Keratinocyte (primary cell): ENCODE measurements around the gene ASTN1. TPM values are rescaled to one million over a fixed set of nuclear protein-coding genes. Genes with fewer than 3 reads are reported as not detected.

Experiments
- DNase-seq: peaks from one replicate; pipeline ENCODE4 v3.0.0-alpha.2; 2011; ENCODE audit warnings: low read depth, missing footprints, low spot score
- FAIRE-seq: peaks from 2 replicates; lab custom pipeline; 2011; peaks lifted over from hg19 to GRCh38; lab: Jason Lieb, UNC
- H2AFZ ChIP-seq: 2 replicates; pipeline ENCODE4 v1.6.0; 2012; ENCODE audit warnings: low read length, control low read depth, inconsistent platforms; ENCODE audit not compliant: control insufficient read depth
- H3K27ac ChIP-seq: 2 replicates; pipeline ENCODE4 v1.5.1; 2011; ENCODE audit warnings: low read length; ENCODE audit not compliant: control insufficient read depth, insufficient read depth
- H3K27me3 ChIP-seq: 3 replicates; pipeline ENCODE4 v1.6.0; 2011; ENCODE audit warnings: low read length; ENCODE audit not compliant: control insufficient read depth, insufficient read depth; ENCODE audit errors: extremely low read depth
- H3K36me3 ChIP-seq, 2 experiments: 2 replicates in 1 of 2; 3 replicates in 1 of 2; pipeline ENCODE4 v1.5.1; 2011; ENCODE audit warnings: low read length in 2 of 2, mild to moderate bottlenecking in 1 of 2; ENCODE audit not compliant: control insufficient read depth in 2 of 2, insufficient read depth in 2 of 2; ENCODE audit errors: extremely low read depth in 1 of 2
- H3K4me1 ChIP-seq: 3 replicates; pipeline ENCODE4 v1.5.1; 2011; ENCODE audit warnings: low read length; ENCODE audit not compliant: control insufficient read depth, insufficient read depth; ENCODE audit errors: extremely low read depth
- H3K4me2 ChIP-seq: 3 replicates; pipeline ENCODE4 v1.6.0; 2011; ENCODE audit warnings: low read depth, low read length; ENCODE audit not compliant: control insufficient read depth, insufficient read depth; ENCODE audit errors: extremely low read depth
- H3K4me3 ChIP-seq, 3 experiments: fragments of 200-600 bp in 1 of 3; sonication (generic) in 1 of 3; 2 replicates in 2 of 3; 3 replicates in 1 of 3; pipeline ENCODE4 v1.5.1; 2011 to 2016; ENCODE audit warnings: low read length in 3 of 3, mild to moderate bottlenecking in 3 of 3, control low read depth in 2 of 3, inconsistent platforms in 1 of 3, low read depth in 1 of 3, mixed read lengths in 1 of 3, mixed run types in 1 of 3, moderate library complexity in 1 of 3; ENCODE audit not compliant: control insufficient read depth in 2 of 3, insufficient read depth in 2 of 3; ENCODE audit errors: extremely low read depth in 1 of 3
- H3K79me2 ChIP-seq: 2 replicates; pipeline ENCODE4 v1.6.0; 2012; ENCODE audit warnings: low read length; ENCODE audit not compliant: control insufficient read depth, insufficient read depth
- H3K9ac ChIP-seq: 3 replicates; pipeline ENCODE4 v1.6.0; 2011; ENCODE audit warnings: low read length; ENCODE audit not compliant: control insufficient read depth, insufficient read depth; ENCODE audit errors: extremely low read depth
- H3K9me1 ChIP-seq: 3 replicates; pipeline ENCODE4 v1.6.0; 2011; ENCODE audit warnings: low read length; ENCODE audit not compliant: control insufficient read depth, insufficient read depth; ENCODE audit errors: extremely low read depth
- H3K9me3 ChIP-seq: 2 replicates; pipeline ENCODE4 v1.5.1; 2012; ENCODE audit warnings: low read depth, low read length; ENCODE audit not compliant: control insufficient read depth
- H4K20me1 ChIP-seq: 3 replicates; pipeline ENCODE4 v1.6.0; 2011; ENCODE audit warnings: low read length; ENCODE audit not compliant: control insufficient read depth, insufficient read depth; ENCODE audit errors: extremely low read depth
- EZH2 ChIP-seq: IDR thresholded peaks from one replicate; pipeline ENCODE4 v1.6.1; 2012; ENCODE audit warnings: inconsistent platforms, mild to moderate bottlenecking, low read length, moderate library complexity
- dilution Hi-C: fragments of 300-500 bp; cut with MboI; formaldehyde crosslinking; loops from one replicate; pipeline ENCODE4 v1.7.0; 2020; ENCODE audit warnings: low sequenced_read_pairs; ENCODE audit not compliant: extremely low pct_ligation_motif_present
- polyA plus RNA-seq, 5 experiments: library from polyadenylated mRNA; depleted of rRNA in 3 of 5; stranded (reverse) in 3 of 5; stranded (forward) in 1 of 5; unstranded in 1 of 5; fragments of >200 nt; gene quantifications; 1 replicate in 1 of 5; 2 replicates in 3 of 5; 3 replicates in 1 of 5; pipeline versions ENCODE4 v1.2.1 to v1.2.3, GENCODE V29; 2011 to 2012; ENCODE audit warnings: missing spikeins in 2 of 5, low read depth in 1 of 5, low replicate concordance in 1 of 5
- TF ChIP-seq, protein P1 (sequence below), 3 experiments: IDR thresholded peaks in 1 of 3; conservative IDR thresholded peaks in 1 of 3; optimal IDR thresholded peaks in 1 of 3; 2 replicates in 2 of 3; 3 replicates in 1 of 3; pipeline versions ENCODE3 to v1.5.1; 2011; ENCODE audit warnings: low read length in 3 of 3, mild to moderate bottlenecking in 3 of 3, moderate library complexity in 2 of 3, control low read depth in 1 of 3, inconsistent platforms in 1 of 3; ENCODE audit not compliant: insufficient read depth in 2 of 3; ENCODE audit errors: extremely low read depth in 1 of 3

Gene ASTN1
- polyA plus RNA-seq, 1 donor (not counting 4 experiments of a cell fraction or from before 2014, with no cell fraction given), result 0.08 TPM

DNA sequence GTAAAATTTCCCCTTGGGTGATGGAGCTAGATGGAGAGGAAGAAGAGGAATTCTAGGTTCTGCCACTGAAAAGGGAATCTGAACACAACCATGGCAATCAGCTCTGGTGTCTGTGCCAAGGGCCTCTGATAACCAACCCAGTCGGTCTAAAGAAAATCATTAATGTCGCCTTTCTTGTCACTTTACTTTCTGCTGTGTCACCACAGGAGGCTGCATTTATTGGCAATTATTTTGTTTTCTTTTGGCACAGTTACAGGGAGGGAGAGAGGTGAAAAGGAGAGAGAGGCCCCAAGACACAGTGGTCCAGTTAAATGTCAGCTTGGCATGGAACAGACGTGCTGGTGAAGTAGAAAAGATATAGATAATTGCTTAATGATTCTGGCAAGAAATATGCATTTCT, 287.0 kb downstream of the ASTN1 start:
- dilution Hi-C loops, result no loop called here
- Histone ChIP-seq H3K27me3 (no peaks in the 10 kb centered on the region), H2AFZ (no peak overlapping the region), H3K79me2 (no peaks in the 10 kb centered on the region), H3K36me3 (no peaks in the 10 kb centered on the region), H4K20me1 (no peaks in the 10 kb centered on the region), H3K4me3 (no peak overlapping the region), H3K9ac (no peak overlapping the region), H3K4me2 (no peak overlapping the region), H3K9me3 (no peaks in the 10 kb centered on the region), H3K9me1 (no peaks in the 10 kb centered on the region), H3K27ac (no peak overlapping the region), H3K4me1 (no peaks in the 10 kb centered on the region)
- no peak for TF ChIP-seq EZH2
- TF ChIP-seq, protein P1, sequence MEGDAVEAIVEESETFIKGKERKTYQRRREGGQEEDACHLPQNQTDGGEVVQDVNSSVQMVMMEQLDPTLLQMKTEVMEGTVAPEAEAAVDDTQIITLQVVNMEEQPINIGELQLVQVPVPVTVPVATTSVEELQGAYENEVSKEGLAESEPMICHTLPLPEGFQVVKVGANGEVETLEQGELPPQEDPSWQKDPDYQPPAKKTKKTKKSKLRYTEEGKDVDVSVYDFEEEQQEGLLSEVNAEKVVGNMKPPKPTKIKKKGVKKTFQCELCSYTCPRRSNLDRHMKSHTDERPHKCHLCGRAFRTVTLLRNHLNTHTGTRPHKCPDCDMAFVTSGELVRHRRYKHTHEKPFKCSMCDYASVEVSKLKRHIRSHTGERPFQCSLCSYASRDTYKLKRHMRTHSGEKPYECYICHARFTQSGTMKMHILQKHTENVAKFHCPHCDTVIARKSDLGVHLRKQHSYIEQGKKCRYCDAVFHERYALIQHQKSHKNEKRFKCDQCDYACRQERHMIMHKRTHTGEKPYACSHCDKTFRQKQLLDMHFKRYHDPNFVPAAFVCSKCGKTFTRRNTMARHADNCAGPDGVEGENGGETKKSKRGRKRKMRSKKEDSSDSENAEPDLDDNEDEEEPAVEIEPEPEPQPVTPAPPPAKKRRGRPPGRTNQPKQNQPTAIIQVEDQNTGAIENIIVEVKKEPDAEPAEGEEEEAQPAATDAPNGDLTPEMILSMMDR (optimal IDR thresholded peaks at IDR 0.05 in 1 of 3, IDR thresholded peaks at IDR 0.05 in 1 of 3, conservative IDR thresholded peaks at IDR 0.05 in 1 of 3; ENCODE audit: extremely low read depth in 1 of 3, insufficient read depth in 2 of 3, low read length in 3 of 3), result no peak
- FAIRE-seq (no peak), DNase-seq (no peak)

DNA sequence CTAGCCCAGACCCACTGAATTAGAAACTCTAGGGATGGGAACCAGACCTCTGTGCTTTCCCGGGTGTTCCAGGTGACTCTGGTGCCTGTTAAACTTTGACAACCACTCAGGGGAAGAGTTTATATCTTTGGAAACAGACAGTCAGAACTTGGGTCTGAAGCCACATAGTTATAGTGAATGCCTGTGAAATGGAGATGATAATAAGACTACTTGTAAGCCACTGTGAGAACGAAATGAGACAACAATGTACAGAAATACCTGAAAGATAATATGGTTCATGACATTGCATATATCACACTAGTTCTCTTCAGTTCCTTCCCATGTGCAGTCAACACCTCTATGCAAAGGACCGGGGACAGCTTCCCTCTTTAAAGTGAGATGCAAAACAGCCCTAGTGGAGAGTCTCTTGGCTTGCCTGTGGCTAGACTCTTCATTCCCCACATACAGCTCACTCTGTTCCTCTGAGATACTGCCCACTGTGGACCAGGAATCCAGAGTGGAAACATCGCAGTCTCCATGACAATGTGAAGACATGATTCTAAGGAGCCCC, 287.5 kb downstream of the ASTN1 start:
- no peaks in the 10 kb centered on the region for H3K4me1 ChIP-seq
- DNase-seq (no peak), FAIRE-seq (no peak)
- H4K20me1 ChIP-seq, result no peaks in the 10 kb centered on the region
- dilution Hi-C loops, result no loop called here
- TF ChIP-seq EZH2, result no peak
- TF ChIP-seq, protein P1 (optimal IDR thresholded peaks at IDR 0.05 in 1 of 3, IDR thresholded peaks at IDR 0.05 in 1 of 3, conservative IDR thresholded peaks at IDR 0.05 in 1 of 3; ENCODE audit: extremely low read depth in 1 of 3, insufficient read depth in 2 of 3, low read length in 3 of 3), result no peak
- H3K9ac ChIP-seq, result no peak overlapping the region
- no peaks in the 10 kb centered on the region for H3K9me3 ChIP-seq
- H3K9me1 ChIP-seq, result no peaks in the 10 kb centered on the region
- H3K79me2 ChIP-seq, result no peaks in the 10 kb centered on the region
- H3K4me2 ChIP-seq, result no peak overlapping the region
- no peaks in the 10 kb centered on the region for H3K27me3 ChIP-seq
- H3K36me3 ChIP-seq, result no peaks in the 10 kb centered on the region
- no peak overlapping the region for H3K27ac ChIP-seq
- no peak overlapping the region for H2AFZ ChIP-seq
- no peak overlapping the region for H3K4me3 ChIP-seq
